Ectodermal cell (in vitro differentiated cells): ENCODE data around the gene DDC.

Source experiments
- H3K27ac ChIP-seq: 2 replicates; pipeline ENCODE4 v1.7.0; 2013; ENCODE audit warnings: mild to moderate bottlenecking, low read depth, low read length; ENCODE audit not compliant: insufficient read depth, poor library complexity, severe bottlenecking
- H3K27me3 ChIP-seq: 2 replicates; pipeline ENCODE4 v1.7.0; 2013; ENCODE audit warnings: mild to moderate bottlenecking, low read length; ENCODE audit not compliant: insufficient read depth, control insufficient read depth, poor library complexity, severe bottlenecking
- H3K36me3 ChIP-seq: one replicate; pipeline ENCODE4 v1.7.0; 2013; ENCODE audit warnings: low read length; ENCODE audit not compliant: control insufficient read depth, insufficient read depth
- H3K4me1 ChIP-seq: one replicate; pipeline ENCODE4 v1.7.0; 2013; ENCODE audit warnings: low read length; ENCODE audit not compliant: control insufficient read depth, insufficient read depth
- H3K4me3 ChIP-seq: 2 replicates; pipeline ENCODE4 v1.7.0; 2013; ENCODE audit warnings: low read depth, low read length, control low read depth; ENCODE audit not compliant: insufficient read depth
- H3K9me3 ChIP-seq: 2 replicates; pipeline ENCODE4 v1.7.0; 2013; ENCODE audit warnings: mild to moderate bottlenecking, low read length, moderate library complexity; ENCODE audit not compliant: control insufficient read depth
- WGBS, 2 experiments: methylation state at CpG; one replicate each; pipeline ENCODE4 v1.1.7; 2013; ENCODE audit warnings: missing lambda C conversion rate in 2 of 2; 5-methylcytosine and 5-hydroxymethylcytosine counted together

The DDC gene

GRCh38 chr7:50491209-50491608, 74.0 kb downstream of the DDC start:
- no peaks in the 10 kb centered on the region for H3K27me3 ChIP-seq
- H3K36me3 ChIP-seq, result no peaks in the 10 kb centered on the region
- 89 to 98% methylated on average over 3 to 4 of the region's 5 CpGs for WGBS, 2 experiments
- H3K4me1 ChIP-seq, result no peaks in the 10 kb centered on the region
- no peak overlapping the region for H3K27ac ChIP-seq
- no peak overlapping the region for H3K4me3 ChIP-seq
- H3K9me3 ChIP-seq, result no peaks in the 10 kb centered on the region

DNA sequence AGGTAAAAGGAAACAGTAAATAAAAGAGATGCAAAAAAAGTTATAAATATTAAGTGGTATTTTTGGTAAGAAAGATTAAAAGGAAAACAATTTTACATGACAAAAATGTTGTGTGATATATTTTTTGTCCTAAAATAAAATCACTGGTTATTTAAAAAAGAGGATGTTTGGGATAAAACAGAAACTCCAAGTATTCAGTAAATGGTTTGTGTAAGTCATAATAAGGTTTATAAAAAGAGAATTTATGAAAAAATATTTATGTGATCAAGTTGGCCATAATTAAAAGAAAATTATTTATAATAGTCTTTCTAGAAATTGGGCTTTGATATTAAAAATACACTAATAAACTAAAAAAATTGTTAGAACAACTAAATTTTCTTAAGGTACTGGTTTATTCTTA, 76.8 kb downstream of the DDC start:
- H3K4me3 ChIP-seq, result no peak overlapping the region
- no peaks in the 10 kb centered on the region for H3K36me3 ChIP-seq
- no peaks in the 10 kb centered on the region for H3K9me3 ChIP-seq
- no peaks in the 10 kb centered on the region for H3K4me1 ChIP-seq
- H3K27me3 ChIP-seq, result no peaks in the 10 kb centered on the region
- H3K27ac ChIP-seq, result no peak overlapping the region

GRCh38 chr7:50486512-50486911, 78.7 kb downstream of the DDC start:
- no peaks in the 10 kb centered on the region for H3K4me1 ChIP-seq
- H3K27me3 ChIP-seq, result no peaks in the 10 kb centered on the region
- H3K36me3 ChIP-seq, result no peaks in the 10 kb centered on the region
- H3K27ac ChIP-seq, result no peak overlapping the region
- no peaks in the 10 kb centered on the region for H3K9me3 ChIP-seq
- WGBS, 2 experiments, result 90 to 100% methylated on average over 1 of the region's 1 CpG
- H3K4me3 ChIP-seq, result no peak overlapping the region

- 86 to 95% methylated on average over 6 to 8 of the region's 8 CpGs for WGBS, 2 experiments
- no peaks in the 10 kb centered on the region for H3K4me1 ChIP-seq
- H3K9me3 ChIP-seq, result no peaks in the 10 kb centered on the region
- H3K27me3 ChIP-seq, result no peaks in the 10 kb centered on the region
- H3K4me3 ChIP-seq, result no peak overlapping the region
- H3K27ac ChIP-seq, result no peak overlapping the region
- H3K36me3 ChIP-seq, result no peaks in the 10 kb centered on the region
These were observed 83.3 kb downstream of the DDC start for GRCh38 chr7:50481867-50482266.

DNA sequence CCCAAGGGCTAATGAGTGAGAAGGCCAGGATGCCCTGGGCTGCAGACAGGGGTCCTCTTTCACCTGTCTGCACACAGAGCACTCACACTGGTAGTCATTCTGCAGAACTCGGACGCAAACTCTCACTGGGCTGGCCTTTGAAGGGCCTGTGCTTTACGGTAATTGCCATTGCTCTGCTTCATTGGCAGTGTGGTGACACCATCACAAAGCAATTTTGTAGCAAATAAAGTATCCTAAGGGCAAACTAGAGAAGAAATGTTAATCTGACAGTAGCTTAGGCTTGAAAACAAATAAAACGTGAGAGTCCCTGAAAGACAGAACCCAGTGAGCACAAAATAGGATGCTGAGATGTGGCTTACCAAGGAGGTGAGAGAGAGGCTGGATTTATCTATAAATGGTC, 84.4 kb downstream of the DDC start:
- no peak overlapping the region for H3K27ac ChIP-seq
- WGBS, 2 experiments, result 42 to 49% methylated on average over 3 to 4 of the region's 4 CpGs
- H3K9me3 ChIP-seq, result no peaks in the 10 kb centered on the region
- H3K36me3 ChIP-seq, result no peaks in the 10 kb centered on the region
- no peaks in the 10 kb centered on the region for H3K27me3 ChIP-seq
- no peak overlapping the region for H3K4me3 ChIP-seq
- no peaks in the 10 kb centered on the region for H3K4me1 ChIP-seq

DNA sequence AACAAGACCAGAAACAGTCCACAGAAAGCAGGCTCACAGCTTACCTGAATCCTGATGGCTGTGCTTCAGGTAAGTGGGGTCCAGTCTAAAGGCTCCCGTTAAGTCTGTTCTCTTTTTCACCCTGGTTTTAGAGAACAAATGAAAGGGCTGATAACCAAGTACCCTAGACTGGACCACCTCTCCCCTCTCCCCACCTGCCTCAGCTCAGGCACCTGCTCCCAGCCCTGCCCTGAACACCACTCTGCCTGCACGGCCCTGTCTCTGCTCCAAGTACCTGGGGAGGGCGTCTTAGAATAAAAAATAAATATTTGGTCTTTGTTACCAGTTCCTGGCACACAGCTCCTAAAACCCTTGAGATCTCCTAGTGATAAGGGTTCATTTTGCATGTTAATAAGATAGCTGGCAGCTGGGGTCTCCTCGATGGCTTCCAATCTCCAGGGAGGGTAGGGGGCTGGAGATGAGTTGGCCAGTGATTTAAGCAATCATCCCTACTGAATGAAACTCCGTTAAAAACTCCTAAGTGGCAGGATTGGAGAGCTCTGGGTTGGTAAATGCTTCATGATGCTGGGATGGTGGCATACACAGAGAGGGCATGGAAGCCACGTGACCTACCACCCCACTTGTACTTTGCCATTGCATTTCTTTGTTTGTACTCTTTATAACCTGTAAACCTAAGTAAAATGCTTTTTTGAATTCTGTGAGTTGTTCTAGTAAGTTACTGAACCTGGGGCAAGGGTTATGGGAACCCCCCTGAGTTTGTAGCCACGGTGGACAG, 85.3 kb downstream of the DDC start:
- Histone ChIP-seq H3K27ac (no peak overlapping the region), H3K4me3 (no peak overlapping the region)
- 91 to 93% methylated on average over 6 to 7 of the region's 7 CpGs for WGBS, 2 experiments

GRCh38 chr7:50477640-50478039, 87.6 kb downstream of the DDC start:
- no peak overlapping the region for H3K27ac ChIP-seq
- no peaks in the 10 kb centered on the region for H3K36me3 ChIP-seq
- 72 to 78% methylated on average over 6 of the region's 6 CpGs for WGBS, 2 experiments
- no peaks in the 10 kb centered on the region for H3K27me3 ChIP-seq
- H3K4me3 ChIP-seq, result no peak overlapping the region
- H3K9me3 ChIP-seq, result no peaks in the 10 kb centered on the region
- H3K4me1 ChIP-seq, result no peaks in the 10 kb centered on the region

More for the DNA sequence above, 85.3 kb downstream of the DDC start:
- H3K9me3 ChIP-seq, result no peaks in the 10 kb centered on the region
- no peaks in the 10 kb centered on the region for H3K4me1 ChIP-seq
- H3K36me3 ChIP-seq, result no peaks in the 10 kb centered on the region
- no peaks in the 10 kb centered on the region for H3K27me3 ChIP-seq

- no peak overlapping the region for H3K4me3 ChIP-seq
- no peaks in the 10 kb centered on the region for H3K27me3 ChIP-seq
- 94 to 95% methylated on average over 9 of the region's 9 CpGs for WGBS, 2 experiments
- H3K9me3 ChIP-seq, result no peaks in the 10 kb centered on the region
- H3K4me1 ChIP-seq, result no peaks in the 10 kb centered on the region
- no peak overlapping the region for H3K27ac ChIP-seq
- no peaks in the 10 kb centered on the region for H3K36me3 ChIP-seq
These were observed 88.1 kb downstream of the DDC start for GRCh38 chr7:50476953-50477625.

- 34 to 47% methylated on average over 4 of the region's 4 CpGs for WGBS, 2 experiments
- Histone ChIP-seq H3K9me3 (no peaks in the 10 kb centered on the region), H3K27ac (no peak overlapping the region), H3K4me1 (no peaks in the 10 kb centered on the region), H3K4me3 (no peak overlapping the region), H3K27me3 (no peaks in the 10 kb centered on the region), H3K36me3 (no peaks in the 10 kb centered on the region)
These were observed 89.9 kb downstream of the DDC start for GRCh38 chr7:50475340-50475739.

GRCh38 chr7:50474382-50475160, 90.6 kb downstream of the DDC start:
- Histone ChIP-seq H3K36me3 (no peaks in the 10 kb centered on the region), H3K4me3 (no peak overlapping the region)
- WGBS, 2 experiments, result 81 to 83% methylated on average over 8 of the region's 8 CpGs

More at GRCh38 chr7:50474382-50475160, 90.6 kb downstream of the DDC start:
- Histone ChIP-seq H3K4me1 (no peaks in the 10 kb centered on the region), H3K27me3 (no peaks in the 10 kb centered on the region), H3K27ac (no peak overlapping the region), H3K9me3 (no peaks in the 10 kb centered on the region)
